Cerebellar cortex (tissue), 1 donor: Measurements from ENCODE around the gene RECQL5.
"Not testable (repeated sequence)": the region's sequence is repeated elsewhere in the genome, so short reads cannot be mapped to it uniquely, and the experiment has no call there.

Source experiments
- DNase-seq: peaks from one replicate; pipeline ENCODE4 v3.0.0-alpha.2; 2015; ENCODE audit warnings: low spot score

Gene RECQL5

GRCh38 chr17:75616521-75617122 is 50.3 kb downstream of the RECQL5 start:
- no peak for DNase-seq

- DNase-seq, result no peak
Measured at GRCh38 chr17:75615301-75615700, 51.7 kb downstream of the RECQL5 start.

GRCh38 chr17:75614556-75615270 is 52.2 kb downstream of the RECQL5 start:
- DNase-seq, result no peak

GRCh38 chr17:75614006-75614405 is 52.9 kb downstream of the RECQL5 start:
- DNase-seq, result no peak

GRCh38 chr17:75612906-75613626 is 53.9 kb downstream of the RECQL5 start:
- no peak for DNase-seq

GRCh38 chr17:75611851-75612429 is 55.0 kb downstream of the RECQL5 start:
- no peak for DNase-seq

GRCh38 chr17:75610103-75610984 is 56.6 kb downstream of the RECQL5 start:
- DNase-seq, result no peak

- no peak for DNase-seq
Measured at GRCh38 chr17:75607086-75607485, 59.9 kb downstream of the RECQL5 start.

- no peak for DNase-seq
Measured at GRCh38 chr17:75605790-75606189, 61.2 kb downstream of the RECQL5 start.

GRCh38 chr17:75604034-75604695 is 62.8 kb downstream of the RECQL5 start:
- no peak for DNase-seq

- no peak for DNase-seq
Measured at GRCh38 chr17:75603123-75603522, 63.8 kb downstream of the RECQL5 start.

- no peak for DNase-seq
Measured at GRCh38 chr17:75602644-75603043, 64.3 kb downstream of the RECQL5 start.

GRCh38 chr17:75601057-75601987 is 65.6 kb downstream of the RECQL5 start:
- DNase-seq, result peak; percentile 65

GRCh38 chr17:75596320-75597087 is 70.5 kb downstream of the RECQL5 start:
- DNase-seq, result no peak

GRCh38 chr17:75595920-75596313 is 71.0 kb downstream of the RECQL5 start:
- DNase-seq, result no peak

- no peak for DNase-seq
Measured at GRCh38 chr17:75595284-75595919, 71.6 kb downstream of the RECQL5 start.

- DNase-seq, result no peak
Measured at GRCh38 chr17:75594499-75595283, 72.3 kb downstream of the RECQL5 start.

- DNase-seq, result not testable (repeated sequence)
Measured at GRCh38 chr17:75593430-75593829, 73.5 kb downstream of the RECQL5 start.
